GM23338 (cell line): ENCODE results near the gene TM7SF3. TPM values are rescaled to one million over a fixed set of nuclear protein-coding genes. Genes with fewer than 3 reads are reported as not detected.

Source experiments
- ATAC-seq: fragments of 200-7000 bp; cut with Tn5 transposase; 3 replicates; pipeline ENCODE4 v1.9.1; 2020
- DNase-seq: peaks from one replicate; pipeline ENCODE4 v3.0.0-alpha.2; 2015; ENCODE audit warnings: low spot score
- H2AFZ ChIP-seq: fragments of 200-600 bp; sonication (generic); 2 replicates; pipeline ENCODE4 v1.8.0; 2016; ENCODE audit warnings: antibody characterized with exemption, mild to moderate bottlenecking, moderate library complexity
- H3F3A ChIP-seq: fragments of 200-600 bp; sonication (generic); replicated peaks from 2 replicates; pipeline ENCODE4 v1.8.0; 2017; ENCODE audit warnings: antibody characterized with exemption, mixed run types, low read depth
- H3K27ac ChIP-seq: fragments of 200-600 bp; sonication (generic); 2 replicates; pipeline ENCODE4 v1.6.1; 2016; ENCODE audit warnings: low read depth
- H3K27me3 ChIP-seq: fragments of 200-600 bp; sonication (generic); 2 replicates; pipeline ENCODE4 v1.8.0; 2016; ENCODE audit warnings: mild to moderate bottlenecking, mixed run types, moderate library complexity; ENCODE audit not compliant: insufficient read depth
- H3K36me3 ChIP-seq: fragments of 200-600 bp; sonication (generic); 2 replicates; pipeline ENCODE4 v1.8.0; 2016; ENCODE audit warnings: mild to moderate bottlenecking; ENCODE audit not compliant: insufficient read depth
- H3K4me1 ChIP-seq: fragments of 200-600 bp; sonication (generic); 2 replicates; pipeline ENCODE4 v1.8.0; 2016; ENCODE audit warnings: mild to moderate bottlenecking, moderate library complexity; ENCODE audit not compliant: insufficient read depth
- H3K4me2 ChIP-seq: fragments of 200-600 bp; sonication (generic); 2 replicates; pipeline ENCODE4 v1.7.1; 2017; ENCODE audit warnings: mixed run types
- H3K4me3 ChIP-seq: fragments of 200-600 bp; sonication (generic); 2 replicates; pipeline ENCODE4 v1.6.1; 2016; ENCODE audit warnings: mixed run types
- H3K79me2 ChIP-seq: fragments of 200-600 bp; sonication (generic); replicated peaks from 2 replicates; pipeline ENCODE4 v1.8.0; 2017; ENCODE audit warnings: mild to moderate bottlenecking; ENCODE audit not compliant: insufficient read depth
- H3K9me2 ChIP-seq: fragments of 200-600 bp; sonication (generic); 2 replicates; pipeline ENCODE4 v1.8.0; 2017; ENCODE audit not compliant: insufficient read depth
- H4K20me1 ChIP-seq: fragments of 200-600 bp; sonication (generic); replicated peaks from 2 replicates; pipeline ENCODE4 v1.8.0; 2017; ENCODE audit warnings: mild to moderate bottlenecking; ENCODE audit not compliant: insufficient read depth
- H3K27ac Mint-ChIP-seq: 2 replicates; pipeline ENCODE4 v1.8.0; 2020; ENCODE audit warnings: inconsistent platforms, mild to moderate bottlenecking, moderate library complexity, mixed read lengths
- H3K27me3 Mint-ChIP-seq: 3 replicates; pipeline ENCODE4 v1.8.0; 2022; ENCODE audit warnings: low read depth, mild to moderate bottlenecking, moderate library complexity, mixed read lengths, inconsistent platforms; ENCODE audit not compliant: insufficient read depth, poor library complexity
- H3K36me3 Mint-ChIP-seq: 3 replicates; pipeline ENCODE4 v1.8.0; 2021; ENCODE audit warnings: low read depth, mild to moderate bottlenecking, inconsistent platforms, moderate library complexity, mixed read lengths
- H3K4me1 Mint-ChIP-seq: 3 replicates; pipeline ENCODE4 v1.8.0; 2020; ENCODE audit warnings: mild to moderate bottlenecking, inconsistent platforms, mixed read lengths
- H3K4me3 Mint-ChIP-seq: 3 replicates; pipeline ENCODE4 v1.8.0; 2021; ENCODE audit warnings: moderate library complexity, mild to moderate bottlenecking, inconsistent platforms, mixed read lengths
- H3K9me3 Mint-ChIP-seq: 3 replicates; pipeline ENCODE4 v1.8.0; 2020; ENCODE audit warnings: moderate library complexity, mild to moderate bottlenecking, inconsistent platforms, mixed read lengths
- CREB1 ChIP-seq: fragments of 250-450 bp; sonication (Bioruptor Pico); IDR thresholded peaks from 2 replicates; pipeline ENCODE4 v1.5.0; 2020; ENCODE audit warnings: low read depth, mild to moderate bottlenecking, moderate library complexity
- EZH2 ChIP-seq: fragments of 200-600 bp; sonication (generic); IDR thresholded peaks from one replicate; pipeline ENCODE4 v1.8.0; 2017; ENCODE audit warnings: antibody characterized with exemption, mild to moderate bottlenecking, low read depth; ENCODE audit not compliant: unreplicated experiment
- JUNB ChIP-seq: IDR thresholded peaks from one replicate; pipeline ENCODE4 v1.6.1; 2016; ENCODE audit warnings: antibody characterized with exemption; ENCODE audit not compliant: unreplicated experiment
- NANOG ChIP-seq: IDR thresholded peaks from 2 replicates; pipeline ENCODE4 v1.6.1; 2016; ENCODE audit warnings: antibody characterized with exemption, borderline replicate concordance
- ZNF114 ChIP-seq: fragments of 250-450 bp; sonication (Bioruptor Pico); IDR thresholded peaks from 2 replicates; pipeline ENCODE4 v1.5.0; 2020; ENCODE audit warnings: mild to moderate bottlenecking, moderate library complexity
- polyA plus RNA-seq: library from polyadenylated mRNA; unstranded; fragments of >200 nt; fragmentation: Nextera tagmentation; extraction: Ambion mirVana; gene quantifications from 2 replicates; pipeline ENCODE4 v1.2.1, GENCODE V29; 2016
- total RNA-seq: library from RNA; depleted of rRNA; stranded (reverse); fragments of >200 nt; shearing (Covaris generic); gene quantifications from 2 replicates; pipeline ENCODE4 v1.2.3, GENCODE V29; 2014
- TF ChIP-seq, protein P1 (sequence below): IDR thresholded peaks from one replicate; pipeline ENCODE4 v1.6.1; 2018; ENCODE audit warnings: antibody characterized with exemption; ENCODE audit not compliant: unreplicated experiment
- TF ChIP-seq, protein P2 (sequence below), 2 experiments: fragments of 200-600 bp in 1 of 2; sonication (generic) in 1 of 2; conservative IDR thresholded peaks; 2 replicates each; pipeline versions ENCODE4 v1.5.1 to v1.6.1; 2016 to 2017; ENCODE audit warnings: antibody characterized with exemption in 2 of 2, low read depth in 2 of 2, mild to moderate bottlenecking in 2 of 2, moderate library complexity in 1 of 2
- TF ChIP-seq, protein P3 (sequence below): IDR thresholded peaks from 2 replicates; pipeline ENCODE4 v1.6.1; 2016; ENCODE audit warnings: antibody characterized with exemption

The TM7SF3 gene
- total and polyA plus RNA-seq, 2 experiments from 2014 or later = 30.3 to 121 TPM

DNA sequence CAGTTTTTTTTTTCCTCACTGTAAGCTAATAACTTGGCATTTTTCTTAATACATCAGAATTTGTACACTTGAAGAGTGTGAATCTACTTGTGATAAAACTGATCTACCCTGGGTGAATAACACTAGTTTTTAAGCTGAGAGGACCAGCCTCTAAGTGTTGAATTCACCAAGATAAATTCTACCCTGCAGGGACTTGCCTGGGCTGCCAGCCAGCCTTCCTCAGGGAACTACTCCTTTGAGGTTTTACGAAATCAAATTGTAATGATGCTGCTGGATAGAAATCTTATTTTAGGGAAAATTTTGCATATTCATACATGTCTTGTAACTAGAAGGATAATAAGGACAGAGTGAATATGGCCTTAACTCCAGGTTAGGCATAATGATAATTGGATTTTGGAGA lies 10.1 kb upstream of the TM7SF3 start:
- no peaks in the 10 kb centered on the region for H3K27me3 ChIP-seq
- DNase-seq (no peak), ATAC-seq (no peak)
- TF ChIP-seq, protein P1, sequence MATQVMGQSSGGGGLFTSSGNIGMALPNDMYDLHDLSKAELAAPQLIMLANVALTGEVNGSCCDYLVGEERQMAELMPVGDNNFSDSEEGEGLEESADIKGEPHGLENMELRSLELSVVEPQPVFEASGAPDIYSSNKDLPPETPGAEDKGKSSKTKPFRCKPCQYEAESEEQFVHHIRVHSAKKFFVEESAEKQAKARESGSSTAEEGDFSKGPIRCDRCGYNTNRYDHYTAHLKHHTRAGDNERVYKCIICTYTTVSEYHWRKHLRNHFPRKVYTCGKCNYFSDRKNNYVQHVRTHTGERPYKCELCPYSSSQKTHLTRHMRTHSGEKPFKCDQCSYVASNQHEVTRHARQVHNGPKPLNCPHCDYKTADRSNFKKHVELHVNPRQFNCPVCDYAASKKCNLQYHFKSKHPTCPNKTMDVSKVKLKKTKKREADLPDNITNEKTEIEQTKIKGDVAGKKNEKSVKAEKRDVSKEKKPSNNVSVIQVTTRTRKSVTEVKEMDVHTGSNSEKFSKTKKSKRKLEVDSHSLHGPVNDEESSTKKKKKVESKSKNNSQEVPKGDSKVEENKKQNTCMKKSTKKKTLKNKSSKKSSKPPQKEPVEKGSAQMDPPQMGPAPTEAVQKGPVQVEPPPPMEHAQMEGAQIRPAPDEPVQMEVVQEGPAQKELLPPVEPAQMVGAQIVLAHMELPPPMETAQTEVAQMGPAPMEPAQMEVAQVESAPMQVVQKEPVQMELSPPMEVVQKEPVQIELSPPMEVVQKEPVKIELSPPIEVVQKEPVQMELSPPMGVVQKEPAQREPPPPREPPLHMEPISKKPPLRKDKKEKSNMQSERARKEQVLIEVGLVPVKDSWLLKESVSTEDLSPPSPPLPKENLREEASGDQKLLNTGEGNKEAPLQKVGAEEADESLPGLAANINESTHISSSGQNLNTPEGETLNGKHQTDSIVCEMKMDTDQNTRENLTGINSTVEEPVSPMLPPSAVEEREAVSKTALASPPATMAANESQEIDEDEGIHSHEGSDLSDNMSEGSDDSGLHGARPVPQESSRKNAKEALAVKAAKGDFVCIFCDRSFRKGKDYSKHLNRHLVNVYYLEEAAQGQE = no peak
- TF ChIP-seq, protein P2, sequence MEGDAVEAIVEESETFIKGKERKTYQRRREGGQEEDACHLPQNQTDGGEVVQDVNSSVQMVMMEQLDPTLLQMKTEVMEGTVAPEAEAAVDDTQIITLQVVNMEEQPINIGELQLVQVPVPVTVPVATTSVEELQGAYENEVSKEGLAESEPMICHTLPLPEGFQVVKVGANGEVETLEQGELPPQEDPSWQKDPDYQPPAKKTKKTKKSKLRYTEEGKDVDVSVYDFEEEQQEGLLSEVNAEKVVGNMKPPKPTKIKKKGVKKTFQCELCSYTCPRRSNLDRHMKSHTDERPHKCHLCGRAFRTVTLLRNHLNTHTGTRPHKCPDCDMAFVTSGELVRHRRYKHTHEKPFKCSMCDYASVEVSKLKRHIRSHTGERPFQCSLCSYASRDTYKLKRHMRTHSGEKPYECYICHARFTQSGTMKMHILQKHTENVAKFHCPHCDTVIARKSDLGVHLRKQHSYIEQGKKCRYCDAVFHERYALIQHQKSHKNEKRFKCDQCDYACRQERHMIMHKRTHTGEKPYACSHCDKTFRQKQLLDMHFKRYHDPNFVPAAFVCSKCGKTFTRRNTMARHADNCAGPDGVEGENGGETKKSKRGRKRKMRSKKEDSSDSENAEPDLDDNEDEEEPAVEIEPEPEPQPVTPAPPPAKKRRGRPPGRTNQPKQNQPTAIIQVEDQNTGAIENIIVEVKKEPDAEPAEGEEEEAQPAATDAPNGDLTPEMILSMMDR (conservative IDR thresholded peaks at IDR 0.05; ENCODE audit: low read depth in 2 of 2) = no peak
- TF ChIP-seq, protein P3, sequence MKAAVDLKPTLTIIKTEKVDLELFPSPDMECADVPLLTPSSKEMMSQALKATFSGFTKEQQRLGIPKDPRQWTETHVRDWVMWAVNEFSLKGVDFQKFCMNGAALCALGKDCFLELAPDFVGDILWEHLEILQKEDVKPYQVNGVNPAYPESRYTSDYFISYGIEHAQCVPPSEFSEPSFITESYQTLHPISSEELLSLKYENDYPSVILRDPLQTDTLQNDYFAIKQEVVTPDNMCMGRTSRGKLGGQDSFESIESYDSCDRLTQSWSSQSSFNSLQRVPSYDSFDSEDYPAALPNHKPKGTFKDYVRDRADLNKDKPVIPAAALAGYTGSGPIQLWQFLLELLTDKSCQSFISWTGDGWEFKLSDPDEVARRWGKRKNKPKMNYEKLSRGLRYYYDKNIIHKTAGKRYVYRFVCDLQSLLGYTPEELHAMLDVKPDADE = no peak
- TF ChIP-seq ZNF114 (no peak), NANOG (no peak), JUNB (no peak), CREB1 (CRISPR knock-in tag) (no peak)
- Mint-ChIP-seq H3K4me3 (peak overlapping the region; percentile 33; the same call in 2 of the 3 replicates), H3K36me3 (peaks cover 24% of the 10 kb centered on the region), H3K27ac (no peak overlapping the region), H3K27me3 (peaks cover 10% of the 10 kb centered on the region), H3K4me1 (peaks cover 15% of the 10 kb centered on the region; the same call in 2 of the 3 replicates), H3K9me3 (no peaks in the 10 kb centered on the region)
- H3K36me3 ChIP-seq = peaks cover 22% of the 10 kb centered on the region
- H3F3A ChIP-seq = no peaks in the 10 kb centered on the region
- peaks cover 13% of the 10 kb centered on the region for H3K4me1 ChIP-seq
- H3K27ac ChIP-seq = no peak overlapping the region
- H3K79me2 ChIP-seq = peaks cover 43% of the 10 kb centered on the region
- peaks cover 12% of the 10 kb centered on the region for H4K20me1 ChIP-seq
- no peaks in the 10 kb centered on the region for H3K9me2 ChIP-seq
- H2AFZ ChIP-seq = no peak overlapping the region
- H3K4me2 ChIP-seq = peak overlapping the region; percentile 84; the same call in 1 of the 2 replicates
- peak overlapping the region; percentile 62; the same call in 1 of the 2 replicates for H3K4me3 ChIP-seq

DNA sequence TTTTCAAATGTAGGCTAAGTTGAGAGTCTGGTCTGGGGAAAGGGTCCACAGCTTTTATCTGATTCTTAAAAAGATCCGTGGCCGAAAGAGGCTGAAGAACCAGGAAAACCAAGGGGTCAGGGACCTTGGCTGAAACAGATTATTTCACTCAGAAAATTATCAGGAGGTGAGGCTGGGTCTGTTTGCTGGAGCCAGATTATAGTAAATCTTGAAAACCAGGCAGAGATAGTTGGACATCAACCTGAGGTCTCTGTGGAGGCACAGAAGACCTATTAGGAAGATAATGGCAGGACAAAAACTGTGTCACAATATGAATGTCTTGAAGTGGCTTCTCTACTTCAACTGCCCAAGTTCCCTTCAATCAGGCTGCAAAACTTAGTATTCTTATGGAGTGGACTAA lies 6.6 kb upstream of the TM7SF3 start:
- H3K79me2 ChIP-seq = peaks cover 30% of the 10 kb centered on the region
- peaks cover 13% of the 10 kb centered on the region for H3K4me1 ChIP-seq
- peaks cover 22% of the 10 kb centered on the region; the same call in 2 of the 3 replicates for H3K4me1 Mint-ChIP-seq
- H3K27me3 ChIP-seq = no peaks in the 10 kb centered on the region
- H3K4me2 ChIP-seq = 0 out of 2 replicates have a peak overlapping the region, but pooled peaks have one; percentile 73
- no peaks in the 10 kb centered on the region for H3K9me3 Mint-ChIP-seq
- no peak for DNase-seq
- no peak for ATAC-seq
- no peaks in the 10 kb centered on the region for H3K36me3 Mint-ChIP-seq
- H3K27ac ChIP-seq = no peak overlapping the region
- H3K4me3 ChIP-seq = no peak overlapping the region
- peaks cover 10% of the 10 kb centered on the region for H3K27me3 Mint-ChIP-seq
- TF ChIP-seq NANOG (no peak), EZH2 (no peak), ZNF114 (no peak)
- TF ChIP-seq, protein P1 = no peak
- no peaks in the 10 kb centered on the region for H3K36me3 ChIP-seq
- no peaks in the 10 kb centered on the region for H3F3A ChIP-seq
- no peaks in the 10 kb centered on the region for H3K9me2 ChIP-seq
- no peak overlapping the region for H2AFZ ChIP-seq
- H3K4me3 Mint-ChIP-seq = no peak overlapping the region
- H3K27ac Mint-ChIP-seq = no peak overlapping the region
- H4K20me1 ChIP-seq = peaks cover 7% of the 10 kb centered on the region; the same call in 1 of the 2 replicates
